COLO668 (cell line): ENCODE data around the gene CLEC14A.

Experiments
- DNase-seq: peaks from one replicate; lab custom pipeline; 2025; ENCODE audit not compliant: unreplicated experiment; lab: John Stamatoyannopoulos, UW

Gene CLEC14A

GRCh38 chr14:38255673-38256532 lies at the start of gene CLEC14A:
CLEC14A (minus strand) TSS chr14:38256093; CDS start chr14:38256022, 71 bp downstream.
- DNase-seq = no peak

- DNase-seq = no peak
Observed at GRCh38 chr14:38302966-38303365, 47.1 kb upstream of the CLEC14A start.

GRCh38 chr14:38302034-38302433 lies 46.1 kb upstream of the CLEC14A start:
- no peak for DNase-seq

- no peak for DNase-seq
Observed at GRCh38 chr14:38297681-38298080, 41.8 kb upstream of the CLEC14A start.

- DNase-seq = no peak
Observed at GRCh38 chr14:38291681-38292467, 36.0 kb upstream of the CLEC14A start.

- no peak for DNase-seq
Observed at GRCh38 chr14:38290601-38291188, 34.8 kb upstream of the CLEC14A start.

GRCh38 chr14:38286452-38286851 lies 30.6 kb upstream of the CLEC14A start:
- no peak for DNase-seq

GRCh38 chr14:38285962-38286361 lies 30.1 kb upstream of the CLEC14A start:
- DNase-seq = no peak

GRCh38 chr14:38282936-38283335 lies 27.0 kb upstream of the CLEC14A start:
- DNase-seq = no peak

GRCh38 chr14:38280081-38280480 lies 24.2 kb upstream of the CLEC14A start:
- DNase-seq = no peak

- no peak for DNase-seq
Observed at GRCh38 chr14:38279572-38279971, 23.7 kb upstream of the CLEC14A start.

- no peak for DNase-seq
Observed at GRCh38 chr14:38278035-38278434, 22.1 kb upstream of the CLEC14A start.

- no peak for DNase-seq
Observed at GRCh38 chr14:38262844-38263243, 7.0 kb upstream of the CLEC14A start.

- DNase-seq = no peak
Observed at GRCh38 chr14:38261620-38262019, 5.7 kb upstream of the CLEC14A start.

- DNase-seq = no peak
Observed at GRCh38 chr14:38257507-38257906, 1.6 kb upstream of the CLEC14A start.

- DNase-seq = no peak
Observed at GRCh38 chr14:38256533-38256840, 594 bp upstream of the CLEC14A start.

GRCh38 chr14:38255408-38255672 lies 553 bp downstream of the CLEC14A start:
- peak; percentile 19 for DNase-seq

- no peak for DNase-seq
Observed at GRCh38 chr14:38254571-38255407, 1.1 kb downstream of the CLEC14A start.

GRCh38 chr14:38253676-38254075 lies 2.2 kb downstream of the CLEC14A start:
- DNase-seq = no peak

GRCh38 chr14:38252066-38252710 lies 3.7 kb downstream of the CLEC14A start:
- no peak for DNase-seq

GRCh38 chr14:38250331-38250730 lies 5.6 kb downstream of the CLEC14A start:
- no peak for DNase-seq
